ENCODE data around the gene CERT1. TPM values are rescaled to one million over a fixed set of nuclear protein-coding genes. Genes with fewer than 3 reads are reported as not detected.

The CERT1 gene
- total and polyA plus RNA-seq, 7 donors = 14.1 to 63.3 (median 46.6) TPM

DNA sequence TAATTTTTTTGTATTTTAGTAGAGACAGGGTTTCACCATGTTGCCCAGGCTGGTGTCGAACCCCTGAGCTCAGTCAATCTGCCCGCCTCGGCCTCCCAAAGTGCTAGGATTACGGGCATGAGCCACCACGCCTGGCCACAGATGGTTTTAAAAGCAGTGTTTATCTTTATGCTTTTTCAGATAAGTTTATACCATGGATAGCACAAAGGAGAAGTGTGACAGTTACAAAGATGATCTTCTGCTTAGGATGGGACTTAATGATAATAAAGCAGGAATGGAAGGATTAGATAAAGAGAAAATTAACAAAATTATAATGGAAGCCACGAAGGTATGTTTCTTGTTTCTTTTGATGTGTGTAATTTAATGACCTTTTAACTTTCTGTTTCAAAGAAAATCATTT, 35.4 kb upstream of the CERT1 start:
- H3K27me3 ChIP-seq (ENCODE audit: insufficient read depth in 3 of 3, low read length in 2 of 3) = no peaks in the 10 kb centered on the region
- TF ChIP-seq, protein P1, sequence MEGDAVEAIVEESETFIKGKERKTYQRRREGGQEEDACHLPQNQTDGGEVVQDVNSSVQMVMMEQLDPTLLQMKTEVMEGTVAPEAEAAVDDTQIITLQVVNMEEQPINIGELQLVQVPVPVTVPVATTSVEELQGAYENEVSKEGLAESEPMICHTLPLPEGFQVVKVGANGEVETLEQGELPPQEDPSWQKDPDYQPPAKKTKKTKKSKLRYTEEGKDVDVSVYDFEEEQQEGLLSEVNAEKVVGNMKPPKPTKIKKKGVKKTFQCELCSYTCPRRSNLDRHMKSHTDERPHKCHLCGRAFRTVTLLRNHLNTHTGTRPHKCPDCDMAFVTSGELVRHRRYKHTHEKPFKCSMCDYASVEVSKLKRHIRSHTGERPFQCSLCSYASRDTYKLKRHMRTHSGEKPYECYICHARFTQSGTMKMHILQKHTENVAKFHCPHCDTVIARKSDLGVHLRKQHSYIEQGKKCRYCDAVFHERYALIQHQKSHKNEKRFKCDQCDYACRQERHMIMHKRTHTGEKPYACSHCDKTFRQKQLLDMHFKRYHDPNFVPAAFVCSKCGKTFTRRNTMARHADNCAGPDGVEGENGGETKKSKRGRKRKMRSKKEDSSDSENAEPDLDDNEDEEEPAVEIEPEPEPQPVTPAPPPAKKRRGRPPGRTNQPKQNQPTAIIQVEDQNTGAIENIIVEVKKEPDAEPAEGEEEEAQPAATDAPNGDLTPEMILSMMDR (IDR thresholded peaks at IDR 0.05) = no peak
- H3K27ac ChIP-seq = no peak overlapping the region
- intact Hi-C loops (cut with DNase I) = no loop called here
- no peak for DNase-seq
- ATAC-seq = no peak
- no peaks in the 10 kb centered on the region for H3K4me1 ChIP-seq
- H3K9me3 ChIP-seq = no peaks in the 10 kb centered on the region
- peaks cover 0 to 2% of the 10 kb centered on the region in 2 donors for H3K36me3 ChIP-seq (ENCODE audit: insufficient read depth in 1 of 2, low read depth in 1 of 2)
- 95 to 97% (median 96%) methylated on average over 6 of the region's 6 CpGs for WGBS, 3 donors
- H3K4me3 ChIP-seq = no peak overlapping the region

DNA sequence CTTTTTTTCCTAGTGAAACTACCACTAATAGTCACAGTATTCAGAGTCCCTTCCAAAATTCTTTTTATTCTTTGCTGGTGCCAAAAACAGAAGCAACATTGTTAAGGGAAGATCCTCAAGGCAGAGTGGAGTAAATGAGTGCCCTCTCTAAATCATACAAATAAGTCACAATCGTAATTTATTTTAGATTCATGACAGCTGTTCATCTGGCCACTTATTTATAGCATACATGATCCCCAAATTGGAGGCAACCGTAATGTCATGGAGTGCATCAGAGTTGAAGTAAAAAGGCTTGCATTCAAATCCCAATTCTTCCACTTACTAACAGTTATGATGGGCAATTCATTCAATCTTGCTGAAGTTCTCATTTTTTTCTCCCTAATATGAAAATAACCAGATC, 33.7 kb upstream of the CERT1 start:
- TF ChIP-seq, protein P1 (IDR thresholded peaks at IDR 0.05) = no peak
- ATAC-seq = peak in 3 of 4 donors; percentile 44 to 85 (median 81)
- 29 to 45% (median 29%) methylated on average over 2 of the region's 2 CpGs for WGBS, 3 donors
- H3K27me3 ChIP-seq (ENCODE audit: insufficient read depth in 3 of 3, low read length in 2 of 3) = no peaks in the 10 kb centered on the region
- DNase-seq = no peak
- peaks cover 0 to 2% of the 10 kb centered on the region in 2 donors for H3K36me3 ChIP-seq (ENCODE audit: insufficient read depth in 1 of 2, low read depth in 1 of 2)
- H3K9me3 ChIP-seq = no peaks in the 10 kb centered on the region
- H3K27ac ChIP-seq = no peak overlapping the region
- no peaks in the 10 kb centered on the region for H3K4me1 ChIP-seq
- intact Hi-C loops (cut with DNase I) = no loop called here
- H3K4me3 ChIP-seq = no peak overlapping the region

DNA sequence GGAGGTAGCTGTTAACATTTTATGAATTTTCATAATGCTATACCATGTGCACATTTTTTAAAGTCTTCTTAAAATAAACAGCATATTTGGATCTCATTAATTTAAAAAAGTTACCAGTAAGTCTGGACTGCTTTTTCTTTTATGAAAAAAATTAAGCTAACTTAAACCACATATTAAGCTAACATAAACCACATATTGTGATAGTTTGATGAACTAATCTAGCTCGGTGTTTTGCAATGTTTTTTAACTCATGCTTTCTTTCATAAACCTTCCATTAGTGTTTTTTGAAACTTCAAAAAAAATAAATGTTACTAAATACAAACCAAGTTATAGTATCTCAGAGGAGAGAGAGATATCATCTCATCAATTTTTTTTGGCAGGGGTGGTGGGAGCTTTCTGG, 26.8 kb upstream of the CERT1 start:
- WGBS, 3 donors = 77 to 88% (median 82%) methylated on average over 1 of the region's 1 CpG
- peaks cover 12% of the 10 kb centered on the region for H3K9me3 ChIP-seq
- no peaks in the 10 kb centered on the region for H3K4me1 ChIP-seq
- no peak overlapping the region for H3K4me3 ChIP-seq
- ATAC-seq (no peak), DNase-seq (no peak)
- intact Hi-C loops (cut with DNase I) = no loop called here
- H3K36me3 ChIP-seq (ENCODE audit: insufficient read depth in 1 of 2, low read depth in 1 of 2) = no peaks in the 10 kb centered on the region
- TF ChIP-seq, protein P1 (IDR thresholded peaks at IDR 0.05) = no peak
- no peaks in the 10 kb centered on the region for H3K27me3 ChIP-seq (ENCODE audit: insufficient read depth in 3 of 3, low read length in 2 of 3)
- H3K27ac ChIP-seq = no peak overlapping the region

DNA sequence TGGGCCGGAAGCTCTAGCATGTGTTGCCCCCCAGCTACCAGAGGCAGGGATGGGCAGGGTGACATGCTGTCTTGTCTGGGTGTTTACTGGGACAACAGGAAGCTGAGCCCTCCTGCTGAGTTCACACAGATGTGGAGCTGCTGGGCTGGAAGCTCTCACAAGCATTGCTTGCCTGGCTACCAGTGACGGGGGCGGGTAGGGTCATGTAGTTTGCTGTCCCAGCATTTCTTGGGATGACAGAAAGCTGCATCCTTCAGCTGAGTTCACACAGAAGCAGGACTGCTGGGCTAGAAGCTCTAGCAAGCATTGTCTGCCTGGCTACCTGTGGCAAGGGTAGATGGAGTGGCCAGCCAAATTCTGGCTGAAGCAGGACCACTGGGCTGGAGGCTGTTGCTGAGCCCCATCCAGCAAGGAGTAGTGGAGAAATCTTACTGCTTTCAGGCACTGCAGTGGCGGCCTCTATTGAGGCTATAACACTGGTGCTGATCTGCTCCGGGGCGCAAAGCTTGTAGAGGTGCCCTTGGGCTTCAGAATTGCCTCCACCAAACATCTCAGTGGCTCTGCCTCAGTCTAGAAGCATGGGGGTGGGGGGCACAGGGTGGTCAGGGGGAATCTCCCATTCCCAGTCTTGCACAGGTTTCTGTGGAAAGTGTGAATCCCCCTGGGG, 25.4 kb upstream of the CERT1 start:
- no peak for DNase-seq
- TF ChIP-seq, protein P1 (IDR thresholded peaks at IDR 0.05) = no peak
- Histone ChIP-seq H3K4me3 (no peak overlapping the region), H3K36me3 (ENCODE audit: insufficient read depth in 1 of 2, low read depth in 1 of 2) (no peaks in the 10 kb centered on the region), H3K9me3 (peaks cover 12% of the 10 kb centered on the region), H3K27me3 (ENCODE audit: insufficient read depth in 3 of 3, low read length in 2 of 3) (no peaks in the 10 kb centered on the region), H3K27ac (no peak overlapping the region), H3K4me1 (no peaks in the 10 kb centered on the region)
- ATAC-seq = peak in 1 of 4 donors; percentile 29
- WGBS, 3 donors = 86 to 88% (median 87%) methylated on average over 6 of the region's 6 CpGs
- intact Hi-C loops (cut with DNase I) = no loop called here

DNA sequence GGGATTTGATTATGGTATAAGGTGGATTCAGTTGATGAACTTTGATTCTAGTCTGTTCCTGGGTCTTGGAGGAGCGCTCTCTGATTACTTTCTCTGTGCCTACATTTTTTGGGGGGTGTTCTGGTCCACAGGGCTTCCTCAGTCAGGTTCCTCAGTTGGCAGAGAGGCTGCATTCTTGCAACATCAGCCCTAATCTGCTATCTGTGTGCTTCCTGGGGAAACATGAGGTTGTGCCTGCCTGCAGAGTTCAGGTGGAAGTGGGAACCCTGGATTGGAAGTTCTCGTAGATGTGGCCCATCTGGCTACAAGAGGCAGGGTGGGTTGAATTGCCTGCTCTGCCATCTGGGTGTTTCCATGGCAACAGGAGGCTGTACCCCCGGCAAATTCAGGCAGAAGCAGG, 24.7 kb upstream of the CERT1 start:
- DNase-seq (no peak), ATAC-seq (no peak)
- Histone ChIP-seq H3K27ac (no peak overlapping the region), H3K4me1 (no peaks in the 10 kb centered on the region), H3K9me3 (peaks cover 12% of the 10 kb centered on the region), H3K27me3 (ENCODE audit: insufficient read depth in 3 of 3, low read length in 2 of 3) (no peaks in the 10 kb centered on the region), H3K4me3 (no peak overlapping the region), H3K36me3 (ENCODE audit: insufficient read depth in 1 of 2, low read depth in 1 of 2) (no peaks in the 10 kb centered on the region)
- 77 to 82% (median 80%) methylated on average over 3 of the region's 3 CpGs for WGBS, 3 donors
- TF ChIP-seq, protein P1 (IDR thresholded peaks at IDR 0.05) = no peak
- intact Hi-C loops (cut with DNase I) = no loop called here
